Smooth muscle cell (in vitro differentiated cells): ENCODE data around the gene ECHDC3. TPM values are rescaled to one million over a fixed set of nuclear protein-coding genes. Genes with fewer than 3 reads are reported as not detected.

Source experiments
- DNase-seq: peaks from one replicate; lab custom pipeline; 2025; ENCODE audit not compliant: unreplicated experiment; lab: John Stamatoyannopoulos, UW
- H2AFZ ChIP-seq: fragments of 200-600 bp; sonication (generic); 2 replicates; pipeline ENCODE4 v1.6.0; 2016; ENCODE audit warnings: antibody characterized with exemption, low read depth, mild to moderate bottlenecking
- H3F3A ChIP-seq: fragments of 200-600 bp; sonication (generic); 2 replicates; pipeline ENCODE4 v1.6.0; 2017; ENCODE audit warnings: antibody characterized with exemption, low read depth
- H3K27ac ChIP-seq: fragments of 200-600 bp; sonication (generic); 2 replicates; pipeline ENCODE4 v1.5.1; 2016; ENCODE audit warnings: low read depth, mild to moderate bottlenecking
- H3K27me3 ChIP-seq: fragments of 200-600 bp; sonication (generic); 2 replicates; pipeline ENCODE4 v1.6.1; 2016; ENCODE audit warnings: low read depth, mild to moderate bottlenecking
- H3K36me3 ChIP-seq: fragments of 200-600 bp; sonication (generic); 2 replicates; pipeline ENCODE4 v1.5.1; 2016; ENCODE audit warnings: low read depth
- H3K4me1 ChIP-seq: fragments of 200-600 bp; sonication (generic); 2 replicates; pipeline ENCODE4 v1.5.1; 2016; ENCODE audit warnings: low read depth
- H3K4me2 ChIP-seq: fragments of 200-600 bp; sonication (generic); 2 replicates; pipeline ENCODE4 v1.6.0; 2016; ENCODE audit warnings: mild to moderate bottlenecking
- H3K4me3 ChIP-seq: fragments of 200-600 bp; sonication (generic); 2 replicates; pipeline ENCODE4 v1.5.1; 2016; ENCODE audit warnings: mild to moderate bottlenecking
- H3K79me2 ChIP-seq: fragments of 200-600 bp; sonication (generic); 2 replicates; pipeline ENCODE4 v1.6.0; 2016; ENCODE audit warnings: low read depth, mild to moderate bottlenecking
- H3K9ac ChIP-seq: fragments of 200-600 bp; sonication (generic); 2 replicates; pipeline ENCODE4 v1.6.0; 2016; ENCODE audit warnings: low read depth
- H3K9me3 ChIP-seq: fragments of 200-600 bp; sonication (generic); replicated peaks from 2 replicates; pipeline ENCODE4 v1.5.1; 2016; ENCODE audit warnings: low read depth
- H4K20me1 ChIP-seq: fragments of 200-600 bp; sonication (generic); 2 replicates; pipeline ENCODE4 v1.6.0; 2016; ENCODE audit warnings: low read depth
- CTCF ChIP-seq: fragments of 200-600 bp; sonication (generic); IDR thresholded peaks from 2 replicates; pipeline ENCODE4 v1.5.1; 2017; ENCODE audit warnings: borderline replicate concordance, mild to moderate bottlenecking, antibody characterized with exemption; ENCODE audit not compliant: insufficient read depth, poor library complexity, severe bottlenecking
- WGBS: methylation state at CpG from one replicate; pipeline ENCODE4 v1.1.7; 2016; ENCODE audit warnings: low lambda C conversion rate; 5-methylcytosine and 5-hydroxymethylcytosine counted together
- polyA plus RNA-seq: library from polyadenylated mRNA; unstranded; fragments of >200 nt; fragmentation: Nextera tagmentation; extraction: Ambion mirVana; gene quantifications from 2 replicates; pipeline ENCODE4 v1.2.1, GENCODE V29; 2016
- total RNA-seq: library from RNA; depleted of rRNA; stranded (reverse); fragments of >200 nt; gene quantifications from 2 replicates; pipeline ENCODE4 v1.2.3, GENCODE V29; 2014

The ECHDC3 gene
- total and polyA plus RNA-seq, 2 experiments from 2014 or later = 8.7 to 10.2 TPM

- Histone ChIP-seq H2AFZ (no peak overlapping the region), H3K4me3 (no peak overlapping the region), H3K79me2 (no peaks in the 10 kb centered on the region), H3K27me3 (no peaks in the 10 kb centered on the region), H3K9ac (no peak overlapping the region), H3K4me1 (no peaks in the 10 kb centered on the region), H3K4me2 (no peak overlapping the region), H3K27ac (no peak overlapping the region), H3F3A (no peaks in the 10 kb centered on the region), H4K20me1 (no peaks in the 10 kb centered on the region), H3K36me3 (no peaks in the 10 kb centered on the region), H3K9me3 (no peaks in the 10 kb centered on the region)
- 95% methylated on average over 21 of the region's 25 CpGs for WGBS
- DNase-seq = no peak
- TF ChIP-seq CTCF = no peak
These were observed 53.1 kb downstream of the ECHDC3 start for GRCh38 chr10:11795101-11795920.

GRCh38 chr10:11796474-11796873, 54.3 kb downstream of the ECHDC3 start:
- DNase-seq = no peak
- no peak overlapping the region for H3K9ac ChIP-seq
- H3K79me2 ChIP-seq = no peaks in the 10 kb centered on the region
- H3F3A ChIP-seq = no peaks in the 10 kb centered on the region
- 48% methylated on average over 2 of the region's 2 CpGs for WGBS
- no peak overlapping the region for H3K27ac ChIP-seq
- H3K27me3 ChIP-seq = no peaks in the 10 kb centered on the region
- no peak overlapping the region for H2AFZ ChIP-seq
- H3K4me1 ChIP-seq = no peaks in the 10 kb centered on the region
- no peak for TF ChIP-seq CTCF
- no peaks in the 10 kb centered on the region for H3K9me3 ChIP-seq
- H4K20me1 ChIP-seq = no peaks in the 10 kb centered on the region
- H3K4me3 ChIP-seq = no peak overlapping the region
- H3K36me3 ChIP-seq = no peaks in the 10 kb centered on the region
- no peak overlapping the region for H3K4me2 ChIP-seq

- no peaks in the 10 kb centered on the region for H3K27me3 ChIP-seq
- no peaks in the 10 kb centered on the region for H4K20me1 ChIP-seq
- H3K9me3 ChIP-seq = no peaks in the 10 kb centered on the region
- H3K79me2 ChIP-seq = no peaks in the 10 kb centered on the region
- no peak for TF ChIP-seq CTCF
- H3K4me2 ChIP-seq = no peak overlapping the region
- no peak for DNase-seq
- H3K27ac ChIP-seq = no peak overlapping the region
- WGBS = 96% methylated on average over 10 of the region's 10 CpGs
- H2AFZ ChIP-seq = no peak overlapping the region
- no peak overlapping the region for H3K9ac ChIP-seq
- no peaks in the 10 kb centered on the region for H3K4me1 ChIP-seq
- no peak overlapping the region for H3K4me3 ChIP-seq
- H3K36me3 ChIP-seq = no peaks in the 10 kb centered on the region
- no peaks in the 10 kb centered on the region for H3F3A ChIP-seq
These were observed 55.1 kb downstream of the ECHDC3 start for GRCh38 chr10:11797281-11797680.
